GM19438 (cell line): ENCODE measurements around the gene VGLL4.

Experiments used
- ATAC-seq: cut with Tn5 transposase; IDR thresholded peaks from one replicate; pipeline ENCODE4 v1.9.1; 2021; ENCODE audit warnings: low read depth; ENCODE audit not compliant: unreplicated experiment

The VGLL4 gene

GRCh38 chr3:11653298-11654055 lies 9.8 kb upstream of the VGLL4 start:
- no peak for ATAC-seq

- no peak for ATAC-seq
These were observed 8.2 kb upstream of the VGLL4 start for GRCh38 chr3:11651900-11652299.

- ATAC-seq = no peak
These were observed 7.8 kb upstream of the VGLL4 start for GRCh38 chr3:11651477-11651876.

- ATAC-seq = no peak
These were observed 6.7 kb upstream of the VGLL4 start for GRCh38 chr3:11650391-11650790.

GRCh38 chr3:11648735-11649134 lies 5.0 kb upstream of the VGLL4 start:
- ATAC-seq = no peak

- ATAC-seq = no peak
These were observed 513 bp downstream of the VGLL4 start for GRCh38 chr3:11643201-11643603.

- ATAC-seq = peak; percentile 76
These were observed 1.1 kb downstream of the VGLL4 start for GRCh38 chr3:11642431-11643191.

GRCh38 chr3:11641683-11642430 lies 1.9 kb downstream of the VGLL4 start:
- no peak for ATAC-seq

- ATAC-seq = no peak
These were observed 2.4 kb downstream of the VGLL4 start for GRCh38 chr3:11641316-11641682.

- ATAC-seq = no peak
These were observed 3.6 kb downstream of the VGLL4 start for GRCh38 chr3:11640009-11640673.

- no peak for ATAC-seq
These were observed 5.0 kb downstream of the VGLL4 start for GRCh38 chr3:11638495-11639358.

- no peak for ATAC-seq
These were observed 5.7 kb downstream of the VGLL4 start for GRCh38 chr3:11637901-11638458.

- no peak for ATAC-seq
These were observed 7.3 kb downstream of the VGLL4 start for GRCh38 chr3:11636394-11636770.

GRCh38 chr3:11635680-11636393 lies 7.9 kb downstream of the VGLL4 start:
- ATAC-seq = no peak

- no peak for ATAC-seq
These were observed 8.6 kb downstream of the VGLL4 start for GRCh38 chr3:11634974-11635612.

- no peak for ATAC-seq
These were observed 9.6 kb downstream of the VGLL4 start for GRCh38 chr3:11634081-11634635.

GRCh38 chr3:11632966-11633365 lies 10.7 kb downstream of the VGLL4 start:
- no peak for ATAC-seq

- no peak for ATAC-seq
These were observed 11.2 kb downstream of the VGLL4 start for GRCh38 chr3:11632564-11632963.
